Measurements from ENCODE around the gene ALCAM.

Gene ALCAM

GRCh38 chr3:105413343-105413887 is 46.7 kb downstream of the ALCAM start (continued):
- 0 out of 2 replicates have a peak, but pooled peaks have one; percentile 27 for TF ChIP-seq TSHZ2 (CRISPR knock-in tag; IDR thresholded peaks at IDR 0.05)

- TF ChIP-seq ZNF8 (CRISPR knock-in tag; IDR thresholded peaks at IDR 0.05) (no peak), POU6F1 (CRISPR knock-in tag; IDR thresholded peaks at IDR 0.05; ENCODE audit: borderline replicate concordance, low read depth) (no peak), GLIS3 (CRISPR knock-in tag; IDR thresholded peaks at IDR 0.05) (no peak), TSHZ2 (CRISPR knock-in tag; IDR thresholded peaks at IDR 0.05) (peak; percentile 22; the same call in 1 of the 2 replicates), TCF4 (CRISPR knock-in tag; IDR thresholded peaks at IDR 0.05; ENCODE audit: borderline replicate concordance) (peak; percentile 53; the same call in 1 of the 2 replicates)
- ATAC-seq = peak; percentile 22; the same call in 1 of the 3 replicates
Measured at GRCh38 chr3:105414841-105415240, 48.1 kb downstream of the ALCAM start.

DNA sequence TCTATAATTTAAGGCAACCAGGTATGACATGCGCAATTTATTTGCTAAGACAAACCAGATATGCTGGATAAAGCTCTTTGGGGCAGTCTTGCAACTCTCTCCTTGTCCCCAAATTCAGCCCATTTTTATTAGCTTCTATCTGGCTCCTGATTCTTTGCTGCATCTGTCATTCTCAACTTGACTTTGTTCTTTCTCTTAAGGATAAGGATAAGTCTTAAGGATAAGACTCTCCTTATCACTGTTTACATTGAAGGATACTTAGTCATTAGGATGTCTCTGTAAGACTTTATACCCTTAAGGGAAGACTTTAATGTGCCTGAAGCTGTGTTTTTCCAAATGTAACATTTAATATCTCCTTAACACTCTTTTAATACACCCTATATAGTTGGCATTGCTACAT is 49.2 kb downstream of the ALCAM start:
- TF ChIP-seq RARB (CRISPR knock-in tag; IDR thresholded peaks at IDR 0.05) (no peak), SNAI2 (CRISPR knock-in tag; IDR thresholded peaks at IDR 0.05) (no peak), ESRRG (CRISPR knock-in tag; IDR thresholded peaks at IDR 0.05) (no peak), ARNTL (CRISPR knock-in tag; IDR thresholded peaks at IDR 0.05; ENCODE audit: borderline replicate concordance, low read depth) (no peak), ZFP3 (CRISPR knock-in tag; IDR thresholded peaks at IDR 0.05) (no peak), PATZ1 (CRISPR knock-in tag; IDR thresholded peaks at IDR 0.05; ENCODE audit: borderline replicate concordance) (no peak), PPARA (CRISPR knock-in tag; IDR thresholded peaks at IDR 0.05; ENCODE audit: borderline replicate concordance) (no peak), TOX (CRISPR knock-in tag; IDR thresholded peaks at IDR 0.05; ENCODE audit: borderline replicate concordance) (no peak), ZNF70 (CRISPR knock-in tag; IDR thresholded peaks at IDR 0.05) (no peak), CREB5 (CRISPR knock-in tag; IDR thresholded peaks at IDR 0.05; ENCODE audit: low read depth) (no peak), TSHZ2 (CRISPR knock-in tag; IDR thresholded peaks at IDR 0.05) (no peak), ISL1 (CRISPR knock-in tag; IDR thresholded peaks at IDR 0.05) (no peak), ZC3H10 (CRISPR knock-in tag; IDR thresholded peaks at IDR 0.05) (no peak), OSR1 (CRISPR knock-in tag; IDR thresholded peaks at IDR 0.05) (no peak), ZFP30 (CRISPR knock-in tag; IDR thresholded peaks at IDR 0.05) (no peak)
- TF ChIP-seq, protein P1, sequence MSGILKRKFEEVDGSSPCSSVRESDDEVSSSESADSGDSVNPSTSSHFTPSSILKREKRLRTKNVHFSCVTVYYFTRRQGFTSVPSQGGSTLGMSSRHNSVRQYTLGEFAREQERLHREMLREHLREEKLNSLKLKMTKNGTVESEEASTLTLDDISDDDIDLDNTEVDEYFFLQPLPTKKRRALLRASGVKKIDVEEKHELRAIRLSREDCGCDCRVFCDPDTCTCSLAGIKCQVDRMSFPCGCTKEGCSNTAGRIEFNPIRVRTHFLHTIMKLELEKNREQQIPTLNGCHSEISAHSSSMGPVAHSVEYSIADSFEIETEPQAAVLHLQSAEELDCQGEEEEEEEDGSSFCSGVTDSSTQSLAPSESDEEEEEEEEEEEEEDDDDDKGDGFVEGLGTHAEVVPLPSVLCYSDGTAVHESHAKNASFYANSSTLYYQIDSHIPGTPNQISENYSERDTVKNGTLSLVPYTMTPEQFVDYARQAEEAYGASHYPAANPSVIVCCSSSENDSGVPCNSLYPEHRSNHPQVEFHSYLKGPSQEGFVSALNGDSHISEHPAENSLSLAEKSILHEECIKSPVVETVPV (CRISPR knock-in tag; IDR thresholded peaks at IDR 0.05) = no peak
- ATAC-seq = no peak

Measured in SK-N-SH treated with all-trans-retinoic acid at 6 μM for 48 hours (cell line).